HepG2 (cell line): ENCODE data around the gene NME2. TPM values are rescaled to one million over a fixed set of nuclear protein-coding genes. Genes with fewer than 3 reads are reported as not detected.

Experiments used
- ARID4A ChIP-seq: sonication (generic); formaldehyde crosslinking; IDR thresholded peaks from 2 replicates; pipeline ENCODE4 v1.5.0; 2020; ENCODE audit warnings: mild to moderate bottlenecking, missing genetic modification reagents, borderline replicate concordance
- ATF7-NPFF ChIP-seq: sonication (generic); formaldehyde crosslinking; IDR thresholded peaks from 2 replicates; pipeline ENCODE4 v1.8.1; 2023; ENCODE audit warnings: mild to moderate bottlenecking, low read depth, missing genetic modification reagents, moderate library complexity
- BRCA1 ChIP-seq: sonication (generic); formaldehyde crosslinking; IDR thresholded peaks from 2 replicates; pipeline ENCODE4 v1.4.0; 2020; ENCODE audit warnings: missing genetic modification reagents
- FOXA1 ChIP-seq, 2 experiments: fragments of 450-650 bp in 1 of 2; sonication (generic) in 1 of 2; formaldehyde crosslinking in 1 of 2; IDR thresholded peaks; 2 replicates each; pipeline versions ENCODE4 v1.4.0 to v1.6.1; 2016 to 2020; ENCODE audit warnings: missing genetic modification reagents in 1 of 2
- KAT2B ChIP-seq: fragments of 150-350 bp; IDR thresholded peaks from 2 replicates; pipeline ENCODE4 v1.6.1; 2014; ENCODE audit warnings: low read depth, low read length, borderline replicate concordance
- MYNN ChIP-seq: sonication (generic); formaldehyde crosslinking; IDR thresholded peaks from 2 replicates; pipeline ENCODE4 v1.4.0; 2020; ENCODE audit warnings: mild to moderate bottlenecking, low read depth, missing genetic modification reagents
- NFIC ChIP-seq: IDR thresholded peaks from 2 replicates; pipeline ENCODE4 v1.6.1; 2012; ENCODE audit warnings: mild to moderate bottlenecking, low read length, inconsistent platforms
- POGZ ChIP-seq: sonication (generic); formaldehyde crosslinking; IDR thresholded peaks from 2 replicates; pipeline ENCODE4 v1.4.0; 2020; ENCODE audit warnings: mild to moderate bottlenecking, missing genetic modification reagents
- RBAK ChIP-seq: sonication (generic); formaldehyde crosslinking; IDR thresholded peaks from 2 replicates; pipeline ENCODE4 v1.5.1; 2020; ENCODE audit warnings: mild to moderate bottlenecking, missing genetic modification reagents
- RBM39 ChIP-seq: fragments of 200-400 bp; formaldehyde crosslinking; IDR thresholded peaks from one replicate; pipeline ENCODE4 v1.6.1; 2018; ENCODE audit warnings: antibody characterized with exemption, mild to moderate bottlenecking, low read depth, low read length; ENCODE audit not compliant: poor library complexity, severe bottlenecking
- SNRNP70 ChIP-seq: fragments of 200-400 bp; formaldehyde crosslinking; IDR thresholded peaks from 2 replicates; pipeline ENCODE4 v1.6.1; 2017; ENCODE audit warnings: mild to moderate bottlenecking, low read depth, low read length, moderate library complexity
- YEATS4 ChIP-seq: sonication (generic); formaldehyde crosslinking; IDR thresholded peaks from 2 replicates; pipeline ENCODE4 v1.4.0; 2020; ENCODE audit warnings: missing genetic modification reagents, borderline replicate concordance
- ZBTB25 ChIP-seq: IDR thresholded peaks from 2 replicates; pipeline ENCODE4 v1.6.1; 2018; ENCODE audit warnings: missing genetic modification reagents
- ZMAT5 ChIP-seq: sonication (generic); formaldehyde crosslinking; IDR thresholded peaks from 2 replicates; pipeline ENCODE4 v1.5.0; 2020; ENCODE audit warnings: mild to moderate bottlenecking, low read depth, missing genetic modification reagents, borderline replicate concordance
- ZNF207 ChIP-seq: fragments of 450-650 bp; IDR thresholded peaks from 2 replicates; pipeline ENCODE4 v1.6.1; 2016; ENCODE audit warnings: antibody characterized with exemption, borderline replicate concordance
- ZNF30 ChIP-seq: sonication (generic); formaldehyde crosslinking; IDR thresholded peaks from 2 replicates; pipeline ENCODE4 v1.5.0; 2020; ENCODE audit warnings: mild to moderate bottlenecking, missing genetic modification reagents
- ZNF326 ChIP-seq: sonication (generic); formaldehyde crosslinking; IDR thresholded peaks from 2 replicates; pipeline ENCODE4 v1.4.0; 2020; ENCODE audit warnings: missing genetic modification reagents, borderline replicate concordance
- ZNF563 ChIP-seq: sonication (generic); formaldehyde crosslinking; IDR thresholded peaks from 2 replicates; pipeline ENCODE4 v1.8.0; 2022; ENCODE audit warnings: mild to moderate bottlenecking, moderate library complexity, missing genetic modification reagents
- ZNF704 ChIP-seq: sonication (generic); formaldehyde crosslinking; IDR thresholded peaks from 2 replicates; pipeline ENCODE4 v1.8.1; 2023; ENCODE audit warnings: mild to moderate bottlenecking, inconsistent platforms, moderate library complexity, missing genetic modification reagents, borderline replicate concordance
- ZNF782 ChIP-seq: sonication (generic); formaldehyde crosslinking; IDR thresholded peaks from 2 replicates; pipeline ENCODE4 v1.4.0; 2020; ENCODE audit warnings: missing genetic modification reagents, mild to moderate bottlenecking, borderline replicate concordance
- polyA plus RNA-seq, 8 experiments: library from polyadenylated mRNA; depleted of rRNA in 3 of 8; stranded (reverse) in 7 of 8; unstranded in 1 of 8; fragments of >200 nt; fragmentation: Illumina TruSeq in 4 of 8; extraction: Trizol in 4 of 8; gene quantifications; 2 replicates each; pipeline versions ENCODE4 v1.2.1 to v1.2.3, GENCODE V29; 2011 to 2016; ENCODE audit warnings: low read depth in 4 of 8, missing spikeins in 1 of 8, mixed read lengths in 1 of 8; ENCODE audit not compliant: insufficient read depth in 1 of 8
- total RNA-seq, 5 experiments: library from RNA; depleted of rRNA; stranded (reverse); fragments of >200 nt; fragmentation: Illumina TruSeq; extraction: Trizol; gene quantifications; 2 replicates each; pipeline ENCODE4 v1.2.3, GENCODE V29; 2016; ENCODE audit warnings: low read depth in 1 of 5

NME2 gene
- total and polyA plus RNA-seq, 2 of the 13 experiments (the other 11 are each of a cell fraction or from before 2014, with no cell fraction given): 790 to 1,213 TPM

GRCh38 chr17:51118330-51119195 lies 47.6 kb upstream of the NME2 start (continued):
- peak; percentile 92 for TF ChIP-seq ARID4A (CRISPR knock-in tag)
- no peak for TF ChIP-seq RBAK (CRISPR knock-in tag)
- TF ChIP-seq RBM39: no peak
- TF ChIP-seq ZNF30 (CRISPR knock-in tag): no peak
- TF ChIP-seq MYNN: no peak
- no peak for TF ChIP-seq FOXA1 (IDR thresholded peaks at IDR 0.05)
- TF ChIP-seq FOXA1 (CRISPR knock-in tag; IDR thresholded peaks at IDR 0.05): peak; percentile 70
- TF ChIP-seq BRCA1: no peak
- no peak for TF ChIP-seq ZMAT5 (CRISPR knock-in tag)
- TF ChIP-seq ZNF563 (CRISPR knock-in tag): no peak
- TF ChIP-seq YEATS4 (CRISPR knock-in tag): 0 out of 2 replicates have a peak, but pooled peaks have one; percentile 28
- TF ChIP-seq ATF7-NPFF: no peak
- TF ChIP-seq ZBTB25 (CRISPR knock-in tag): peak; percentile 64; the same call in 1 of the 2 replicates
- no peak for TF ChIP-seq ZNF326
- TF ChIP-seq KAT2B: no peak
- no peak for TF ChIP-seq POGZ (CRISPR knock-in tag)
- TF ChIP-seq SNRNP70: no peak
- no peak for TF ChIP-seq ZNF704 (CRISPR knock-in tag)
- no peak for TF ChIP-seq ZNF782 (CRISPR knock-in tag)
- no peak for TF ChIP-seq ZNF207
- TF ChIP-seq NFIC: peak; percentile 88
